ENCODE data around the gene GLRX5. TPM values are rescaled to one million over a fixed set of nuclear protein-coding genes. Genes with fewer than 3 reads are reported as not detected.

Gene GLRX5
- total RNA-seq, 1 experiment from 2014 or later: 62.2 TPM

DNA sequence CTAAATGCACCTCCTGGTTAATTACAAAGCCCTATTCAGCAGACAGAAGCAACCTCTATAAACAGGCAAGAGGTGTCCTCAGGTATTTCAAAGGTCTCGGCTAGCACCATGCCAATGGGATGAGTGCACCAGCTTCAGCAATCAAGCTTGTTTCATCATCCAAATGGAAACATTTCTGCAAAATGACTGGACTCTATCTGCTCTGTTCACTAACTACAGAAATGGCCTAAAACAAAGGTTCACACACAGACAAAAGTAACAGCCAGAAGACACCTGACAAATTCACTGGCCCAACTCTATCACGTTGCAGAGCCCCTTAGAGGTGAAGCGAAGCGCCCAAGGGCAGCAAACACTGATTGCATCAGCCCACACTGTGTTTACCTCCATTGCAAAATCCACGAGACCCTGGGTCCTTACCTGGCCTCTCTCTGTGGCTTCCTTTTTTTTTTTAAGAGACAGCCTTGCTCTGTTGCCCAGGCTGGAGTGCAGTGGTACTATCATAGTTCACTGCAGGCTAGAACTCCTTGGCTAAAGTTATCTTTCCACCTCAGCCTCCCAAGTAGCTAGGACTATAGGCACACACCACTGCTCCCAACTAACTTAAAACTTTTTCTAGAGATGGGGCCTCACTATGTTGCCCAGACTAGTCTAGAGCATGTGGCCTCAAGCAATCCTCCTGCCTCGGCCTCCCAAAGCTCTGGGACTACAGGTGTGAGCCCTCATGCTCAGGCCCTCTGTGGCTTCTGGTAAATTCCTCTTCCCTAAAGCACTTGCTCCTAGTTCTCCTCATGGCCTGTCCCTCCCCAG, 9.9 kb upstream of the GLRX5 start:
- Histone ChIP-seq H3K14ac (ENCODE audit: insufficient read depth, low read length) (no peak overlapping the region), H3K79me2 (ENCODE audit: insufficient read depth, low read length) (no peaks in the 10 kb centered on the region; the same call in 1 of the 2 replicates), H3K9ac (ENCODE audit: extremely low read depth, insufficient read length, low read length) (no peak overlapping the region), H3K27ac (ENCODE audit: insufficient read length, low read depth, low read length) (no peak overlapping the region), H4K20me1 (ENCODE audit: control insufficient read depth, insufficient read depth, insufficient read length) (no peaks in the 10 kb centered on the region), H2BK20ac (ENCODE audit: low read depth, low read length, poor library complexity, severe bottlenecking) (peak overlapping the region; percentile 33), H3K4me1 (ENCODE audit: insufficient read depth, low read length) (no peaks in the 10 kb centered on the region), H4K91ac (ENCODE audit: insufficient read length, low read depth, low read length) (no peak overlapping the region), H3K4me2 (ENCODE audit: insufficient read depth, insufficient read length, low read length) (no peak overlapping the region), H3K27me3 (ENCODE audit: insufficient read depth, low read length) (no peaks in the 10 kb centered on the region), H4K5ac (ENCODE audit: insufficient read length, low read depth, low read length) (no peak overlapping the region), H3K18ac (ENCODE audit: insufficient read length, low read depth, low read length) (no peak overlapping the region), H3K9me3 (ENCODE audit: control insufficient read depth, low read depth, low read length) (no peaks in the 10 kb centered on the region), H2AFZ (ENCODE audit: low read length) (no peak overlapping the region), H2BK5ac (ENCODE audit: insufficient read length, low read length) (no peak overlapping the region), H3K56ac (ENCODE audit: insufficient read length, low read depth, low read length) (no peak overlapping the region), H2BK12ac (ENCODE audit: insufficient read length, low read depth, low read length) (no peak overlapping the region), H3K4ac (ENCODE audit: low read depth, low read length) (no peak overlapping the region), H2BK120ac (ENCODE audit: low read depth, low read length, poor library complexity, severe bottlenecking) (no peak overlapping the region), H2AK5ac (ENCODE audit: insufficient read length, low read length) (no peak overlapping the region), H3T11ph (ENCODE audit: low read length) (no peak overlapping the region), H2BK15ac (ENCODE audit: low read depth, low read length) (no peak overlapping the region), H3K79me1 (ENCODE audit: insufficient read depth, low read depth, low read length, poor library complexity, severe bottlenecking) (no peaks in the 10 kb centered on the region), H4K8ac (replicated peaks; ENCODE audit: insufficient read length, low read depth, low read length) (no peak overlapping the region), H3K23me2 (ENCODE audit: insufficient read length, low read depth, low read length, poor library complexity, severe bottlenecking) (no peaks in the 10 kb centered on the region), H3K23ac (ENCODE audit: insufficient read length, low read depth, low read length) (no peak overlapping the region)
- Mint-ChIP-seq H3K27me3 (ENCODE audit: low read depth) (peaks cover 9% of the 10 kb centered on the region), H3K4me3 (no peak overlapping the region), H3K4me1 (peaks cover 12 to 24% of the 10 kb centered on the region in 2 experiments), H3K36me3 (ENCODE audit: insufficient read depth in 1 of 3, low read depth in 3 of 3) (no peaks in the 10 kb centered on the region), H3K27ac (no peak overlapping the region), H3K9me3 (no peaks in the 10 kb centered on the region)
- DNase-seq: no peak
- no CpG with 5 or more reads among the region's 6 CpGs for WGBS (ENCODE audit: extremely low coverage, insufficient read length, low lambda C conversion rate)
- no peak for TF ChIP-seq CTCF (conservative IDR thresholded peaks at IDR 0.05)
